Ishikawa (cell line): ENCODE results near the gene SLC35F2.

Experiments used
- CEBPB ChIP-seq: IDR thresholded peaks from 2 replicates; pipeline ENCODE4 v1.6.1; 2012
- CREB1 ChIP-seq: IDR thresholded peaks from 2 replicates; pipeline ENCODE4 v1.6.1; 2012; ENCODE audit warnings: low read depth
- EGR1 ChIP-seq: IDR thresholded peaks from 2 replicates; pipeline ENCODE4 v1.6.1; 2012
- EP300 ChIP-seq: IDR thresholded peaks from 2 replicates; pipeline ENCODE4 v1.6.1; 2012; ENCODE audit warnings: borderline replicate concordance
- FOXM1 ChIP-seq: IDR thresholded peaks from 2 replicates; pipeline ENCODE4 v1.6.1; 2012; ENCODE audit warnings: low read depth, borderline replicate concordance
- NFIC ChIP-seq: IDR thresholded peaks from 2 replicates; pipeline ENCODE4 v1.6.1; 2012
- RAD21 ChIP-seq: IDR thresholded peaks from 2 replicates; pipeline ENCODE4 v1.6.1; 2012; ENCODE audit warnings: low read depth
- TAF1 ChIP-seq: IDR thresholded peaks from 2 replicates; pipeline ENCODE4 v1.6.1; 2012; ENCODE audit warnings: low read depth, mild to moderate bottlenecking
- TCF12 ChIP-seq: IDR thresholded peaks from 2 replicates; pipeline ENCODE4 v1.6.1; 2012; ENCODE audit warnings: low read depth
- TEAD4 ChIP-seq: IDR thresholded peaks from 2 replicates; pipeline ENCODE4 v1.6.1; 2012
- USF1 ChIP-seq: IDR thresholded peaks from 2 replicates; pipeline ENCODE4 v1.6.1; 2012
- YY1 ChIP-seq: IDR thresholded peaks from 2 replicates; pipeline ENCODE4 v1.6.1; 2012; ENCODE audit warnings: low read depth
- ZBTB7A ChIP-seq: IDR thresholded peaks from 2 replicates; pipeline ENCODE4 v1.6.1; 2012; ENCODE audit warnings: low read depth
- TF ChIP-seq, protein P1 (sequence below): IDR thresholded peaks from 2 replicates; pipeline ENCODE4 v1.6.1; 2012
- TF ChIP-seq, protein P2 (sequence below): IDR thresholded peaks from 2 replicates; pipeline ENCODE4 v1.6.1; 2012; ENCODE audit warnings: low read depth, mild to moderate bottlenecking

Gene SLC35F2

DNA sequence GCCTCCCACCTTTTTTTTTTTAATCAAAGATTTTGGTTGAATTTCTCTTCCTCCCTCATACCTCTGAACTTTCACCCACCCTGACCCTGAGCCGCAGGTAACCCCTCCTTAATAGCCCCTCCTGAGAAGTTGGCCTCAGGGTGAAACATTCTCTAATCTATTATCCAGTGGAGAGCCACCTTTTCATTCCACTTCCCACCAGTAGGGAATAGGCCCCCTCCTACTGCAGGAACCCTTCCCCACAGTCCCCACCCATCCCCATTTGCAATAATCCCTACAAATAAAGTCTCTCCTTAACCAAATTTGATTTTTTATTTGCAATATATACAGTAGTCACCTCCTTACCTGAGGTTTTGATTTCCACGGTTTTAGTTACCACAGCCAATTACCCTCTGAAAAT is 2.1 kb upstream of the SLC35F2 start:
- TF ChIP-seq, protein P1, sequence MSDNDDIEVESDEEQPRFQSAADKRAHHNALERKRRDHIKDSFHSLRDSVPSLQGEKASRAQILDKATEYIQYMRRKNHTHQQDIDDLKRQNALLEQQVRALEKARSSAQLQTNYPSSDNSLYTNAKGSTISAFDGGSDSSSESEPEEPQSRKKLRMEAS, result no peak
- TF ChIP-seq CREB1 (no peak), TEAD4 (no peak)

DNA sequence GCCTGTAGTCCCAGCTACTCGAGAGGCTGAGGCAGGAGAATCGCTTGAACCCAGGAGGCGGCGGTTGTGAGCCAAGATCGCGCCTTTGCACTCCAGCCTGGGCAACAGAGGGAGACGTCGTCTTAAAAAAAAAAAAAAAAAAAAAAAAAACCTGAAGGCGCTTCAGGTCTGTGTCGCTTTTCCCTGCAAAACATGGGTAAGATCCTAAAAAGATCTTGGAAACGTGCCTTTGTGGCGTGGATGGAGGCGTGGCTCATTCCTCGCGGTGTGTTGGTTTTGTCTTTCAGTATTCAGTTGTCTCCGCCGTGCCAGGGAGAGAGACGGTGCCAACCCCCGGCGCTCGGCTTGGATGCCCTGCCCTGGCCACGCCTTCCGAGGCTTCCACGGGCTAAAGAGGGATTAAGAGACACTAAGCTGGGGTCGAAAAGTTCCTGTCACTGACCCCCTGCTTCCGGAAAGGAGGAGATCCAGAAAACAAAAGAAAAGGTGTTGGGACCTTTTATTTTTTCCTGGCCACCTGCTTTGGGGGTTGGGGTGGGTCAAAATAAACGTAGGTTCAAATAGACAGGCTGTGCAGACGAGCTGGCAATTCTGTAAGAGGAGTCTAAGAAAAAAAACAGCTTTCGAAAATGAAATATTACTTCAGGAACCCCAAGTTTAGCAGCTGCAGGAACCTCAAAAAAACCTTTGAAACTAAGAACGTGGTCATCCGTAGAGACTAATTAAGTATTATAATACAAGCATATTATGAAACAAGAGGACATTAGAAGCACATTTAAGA is 1.1 kb upstream of the SLC35F2 start:
- TF ChIP-seq EGR1 (no peak), TEAD4 (peak; percentile 4; the same call in 1 of the 2 replicates), CREB1 (no peak), FOXM1 (no peak), NFIC (peak; percentile 47)
- TF ChIP-seq, protein P1, result peak; percentile 23; the same call in 1 of the 2 replicates

- TF ChIP-seq NFIC, result no peak
- no peak for TF ChIP-seq TEAD4
- TF ChIP-seq FOXM1, result no peak
- no peak for TF ChIP-seq RAD21
Measured at GRCh38 chr11:107857550-107858216, 904 bp downstream of the SLC35F2 start.

DNA sequence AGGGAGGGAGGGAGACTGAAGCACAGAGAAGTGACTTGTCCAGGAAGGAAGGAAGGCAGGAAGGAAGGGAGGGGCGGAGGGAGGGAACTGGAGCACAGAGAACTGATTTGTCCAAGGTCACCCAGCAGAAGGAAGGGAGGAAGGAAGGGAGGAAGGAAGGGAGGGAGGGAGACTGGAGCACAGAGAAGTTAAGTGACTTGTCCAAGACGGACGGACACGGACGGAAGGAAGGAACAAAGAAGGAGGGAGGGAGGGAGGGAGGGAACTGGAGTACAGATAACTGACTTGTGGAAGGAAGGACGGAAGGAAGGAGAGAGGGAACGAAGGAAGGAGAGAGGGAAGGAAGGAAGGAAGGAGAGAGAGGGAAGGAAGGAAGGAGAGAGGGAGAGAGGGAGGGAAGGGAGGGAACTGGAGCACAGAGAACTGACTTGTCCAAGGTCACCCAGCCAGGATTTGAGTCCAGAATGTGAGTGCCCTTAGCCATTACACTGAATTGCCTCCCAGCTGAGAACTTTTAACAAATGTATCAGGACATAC is 1.5 kb downstream of the SLC35F2 start:
- TF ChIP-seq YY1 (no peak), CEBPB (no peak), TEAD4 (no peak), CREB1 (no peak), TAF1 (no peak), RAD21 (no peak), ZBTB7A (no peak), EGR1 (no peak), USF1 (no peak), FOXM1 (no peak), EP300 (no peak), TCF12 (no peak), NFIC (no peak)
- TF ChIP-seq, protein P1, result no peak
- TF ChIP-seq, protein P2, sequence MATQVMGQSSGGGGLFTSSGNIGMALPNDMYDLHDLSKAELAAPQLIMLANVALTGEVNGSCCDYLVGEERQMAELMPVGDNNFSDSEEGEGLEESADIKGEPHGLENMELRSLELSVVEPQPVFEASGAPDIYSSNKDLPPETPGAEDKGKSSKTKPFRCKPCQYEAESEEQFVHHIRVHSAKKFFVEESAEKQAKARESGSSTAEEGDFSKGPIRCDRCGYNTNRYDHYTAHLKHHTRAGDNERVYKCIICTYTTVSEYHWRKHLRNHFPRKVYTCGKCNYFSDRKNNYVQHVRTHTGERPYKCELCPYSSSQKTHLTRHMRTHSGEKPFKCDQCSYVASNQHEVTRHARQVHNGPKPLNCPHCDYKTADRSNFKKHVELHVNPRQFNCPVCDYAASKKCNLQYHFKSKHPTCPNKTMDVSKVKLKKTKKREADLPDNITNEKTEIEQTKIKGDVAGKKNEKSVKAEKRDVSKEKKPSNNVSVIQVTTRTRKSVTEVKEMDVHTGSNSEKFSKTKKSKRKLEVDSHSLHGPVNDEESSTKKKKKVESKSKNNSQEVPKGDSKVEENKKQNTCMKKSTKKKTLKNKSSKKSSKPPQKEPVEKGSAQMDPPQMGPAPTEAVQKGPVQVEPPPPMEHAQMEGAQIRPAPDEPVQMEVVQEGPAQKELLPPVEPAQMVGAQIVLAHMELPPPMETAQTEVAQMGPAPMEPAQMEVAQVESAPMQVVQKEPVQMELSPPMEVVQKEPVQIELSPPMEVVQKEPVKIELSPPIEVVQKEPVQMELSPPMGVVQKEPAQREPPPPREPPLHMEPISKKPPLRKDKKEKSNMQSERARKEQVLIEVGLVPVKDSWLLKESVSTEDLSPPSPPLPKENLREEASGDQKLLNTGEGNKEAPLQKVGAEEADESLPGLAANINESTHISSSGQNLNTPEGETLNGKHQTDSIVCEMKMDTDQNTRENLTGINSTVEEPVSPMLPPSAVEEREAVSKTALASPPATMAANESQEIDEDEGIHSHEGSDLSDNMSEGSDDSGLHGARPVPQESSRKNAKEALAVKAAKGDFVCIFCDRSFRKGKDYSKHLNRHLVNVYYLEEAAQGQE, result no peak

DNA sequence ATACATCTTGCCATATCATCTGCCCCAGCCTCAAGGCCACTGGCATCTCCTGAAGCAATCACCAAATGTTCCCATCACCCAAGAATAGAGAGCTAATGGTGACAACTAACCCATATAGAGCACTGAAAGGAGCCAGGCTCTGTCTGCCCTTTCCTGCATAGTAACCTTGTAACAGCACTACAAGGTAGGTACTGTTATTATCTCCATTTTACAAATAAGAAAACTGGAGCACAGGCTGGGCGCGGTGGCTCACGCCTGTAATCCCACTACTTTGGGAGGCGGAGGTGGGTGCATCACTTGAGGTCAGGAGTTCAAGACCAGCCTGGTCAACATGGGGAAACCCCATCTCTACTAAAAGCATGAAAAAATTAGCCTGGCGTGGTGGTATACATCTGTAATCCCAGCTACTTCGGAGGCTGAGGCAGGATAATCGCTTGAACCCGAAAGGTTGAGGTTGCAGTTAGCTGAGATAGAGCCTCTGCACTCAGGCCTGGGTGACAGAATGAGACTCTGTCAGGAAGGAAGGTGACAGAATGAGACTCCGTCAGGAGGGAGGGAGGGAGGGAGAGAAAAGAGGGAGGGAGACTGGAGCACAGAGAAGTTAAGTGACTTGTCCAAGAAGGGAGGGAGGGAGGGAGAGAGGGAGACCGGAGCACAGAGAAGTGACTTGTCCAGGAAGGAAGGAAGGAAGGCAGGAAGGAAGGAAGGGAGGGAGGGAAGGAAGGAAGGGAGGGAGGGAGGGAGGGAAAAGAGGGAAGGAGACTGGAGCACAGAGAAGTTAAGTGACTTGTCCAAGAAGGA is 2.2 kb downstream of the SLC35F2 start:
- TF ChIP-seq FOXM1 (no peak), TCF12 (no peak), ZBTB7A (no peak), TAF1 (no peak), TEAD4 (no peak), EGR1 (no peak), CEBPB (no peak)

GRCh38 chr11:107853070-107853469 is 5.5 kb downstream of the SLC35F2 start:
- TF ChIP-seq CEBPB, result no peak
- no peak for TF ChIP-seq EGR1
- no peak for TF ChIP-seq TEAD4
- TF ChIP-seq ZBTB7A, result no peak
- no peak for TF ChIP-seq TAF1
- TF ChIP-seq NFIC, result no peak
- no peak for TF ChIP-seq YY1
- TF ChIP-seq RAD21, result no peak
- TF ChIP-seq, protein P1, result no peak
- no peak for TF ChIP-seq TCF12
- no peak for TF ChIP-seq USF1
- TF ChIP-seq EP300, result no peak
- TF ChIP-seq CREB1, result no peak
- TF ChIP-seq, protein P2, result no peak
- no peak for TF ChIP-seq FOXM1
